Endothelial cell of umbilical vein (primary cell): Measurements from ENCODE around the gene NHERF2.

Source experiments
- CTCF ChIP-seq, 2 donors: IDR thresholded peaks; 1 replicate in 1 of 2; 2 replicates in 1 of 2; pipeline ENCODE4 v1.5.1; 2011; ENCODE audit warnings: low read length in 2 of 2, mild to moderate bottlenecking in 2 of 2, moderate library complexity in 2 of 2, control low read depth in 1 of 2, inconsistent platforms in 1 of 2, low read depth in 1 of 2; ENCODE audit not compliant: insufficient read depth in 1 of 2; ENCODE audit errors: extremely low read depth in 1 of 2
- EZH2 ChIP-seq: IDR thresholded peaks from 2 replicates; pipeline ENCODE4 v1.6.1; 2012; ENCODE audit warnings: borderline replicate concordance, low read depth, mild to moderate bottlenecking, moderate library complexity, low read length, inconsistent platforms; ENCODE audit not compliant: severe bottlenecking
- MAX ChIP-seq: IDR thresholded peaks from 2 replicates; pipeline ENCODE4 v1.6.1; 2011; ENCODE audit not compliant: insufficient read depth, insufficient read length
- POLR2AphosphoS5 ChIP-seq: IDR thresholded peaks from 2 replicates; pipeline ENCODE4 v1.6.1; 2012; ENCODE audit warnings: low read depth, mild to moderate bottlenecking, control low read depth, low read length, moderate library complexity; ENCODE audit not compliant: insufficient read depth

GRCh38 chr16:2056681-2057407 lies 30.1 kb downstream of the NHERF2 start:
- TF ChIP-seq MAX (no peak), CTCF (IDR thresholded peaks at IDR 0.05; ENCODE audit: extremely low read depth in 1 of 2, insufficient read depth in 1 of 2, low read depth in 1 of 2, low read length in 2 of 2) (no peak), POLR2AphosphoS5 (no peak), EZH2 (no peak)
